HEK293 (cell line): ENCODE measurements around the gene KLHDC8B.
A peak's percentile ranks its signal among the peaks of the same experiment; 100 is the strongest.

ENCODE experiments used
- BCL11B ChIP-seq: fragments of 450-650 bp; formaldehyde crosslinking; IDR thresholded peaks from 2 replicates; pipeline ENCODE4 v1.5.1; 2016; ENCODE audit warnings: low read depth, missing biosample characterization, missing genetic modification characterization
- GFI1B ChIP-seq: fragments of 450-650 bp; formaldehyde crosslinking; IDR thresholded peaks from 2 replicates; pipeline ENCODE4 v1.5.1; 2016; ENCODE audit warnings: missing biosample characterization, missing genetic modification characterization
- GLI4 ChIP-seq: fragments of 450-650 bp; formaldehyde crosslinking; IDR thresholded peaks from 2 replicates; pipeline ENCODE4 v1.5.1; 2016; ENCODE audit warnings: missing biosample characterization, missing genetic modification characterization
- KLF7 ChIP-seq: fragments of 450-650 bp; formaldehyde crosslinking; IDR thresholded peaks from 2 replicates; pipeline ENCODE4 v1.5.1; 2016; ENCODE audit warnings: missing biosample characterization, missing genetic modification characterization, borderline replicate concordance
- SP3 ChIP-seq: fragments of 450-650 bp; formaldehyde crosslinking; IDR thresholded peaks from 2 replicates; pipeline ENCODE4 v1.5.1; 2016; ENCODE audit warnings: missing biosample characterization, missing genetic modification characterization
- SP7 ChIP-seq: fragments of 450-650 bp; formaldehyde crosslinking; IDR thresholded peaks from 2 replicates; pipeline ENCODE4 v1.5.1; 2016; ENCODE audit warnings: missing biosample characterization, missing genetic modification characterization
- ZBTB17 ChIP-seq: fragments of 450-650 bp; formaldehyde crosslinking; IDR thresholded peaks from 2 replicates; pipeline ENCODE4 v1.5.1; 2016; ENCODE audit warnings: missing biosample characterization, missing genetic modification characterization
- ZFHX2 ChIP-seq: fragments of 450-650 bp; formaldehyde crosslinking; conservative IDR thresholded peaks from 2 replicates; pipeline ENCODE4 v1.5.1; 2016; ENCODE audit warnings: missing biosample characterization, missing genetic modification characterization
- ZIC2 ChIP-seq: fragments of 450-650 bp; formaldehyde crosslinking; IDR thresholded peaks from 2 replicates; pipeline ENCODE4 v1.5.1; 2016; ENCODE audit warnings: missing biosample characterization, missing genetic modification characterization
- ZNF133 ChIP-seq: fragments of 450-650 bp; formaldehyde crosslinking; IDR thresholded peaks from 2 replicates; pipeline ENCODE4 v1.5.1; 2016; ENCODE audit warnings: missing biosample characterization, missing genetic modification characterization
- ZNF211 ChIP-seq: fragments of 450-650 bp; formaldehyde crosslinking; IDR thresholded peaks from 2 replicates; pipeline ENCODE4 v1.5.1; 2016; ENCODE audit warnings: low read depth, missing biosample characterization, missing genetic modification characterization
- ZNF366 ChIP-seq: fragments of 450-650 bp; formaldehyde crosslinking; conservative IDR thresholded peaks from 2 replicates; pipeline ENCODE4 v1.5.1; 2016; ENCODE audit warnings: missing biosample characterization, missing genetic modification characterization
- ZNF416 ChIP-seq: fragments of 450-650 bp; formaldehyde crosslinking; IDR thresholded peaks from 2 replicates; pipeline ENCODE4 v1.5.1; 2016; ENCODE audit warnings: missing biosample characterization, missing genetic modification characterization
- ZNF501 ChIP-seq: fragments of 450-650 bp; formaldehyde crosslinking; IDR thresholded peaks from 2 replicates; pipeline ENCODE4 v1.5.1; 2016; ENCODE audit warnings: missing biosample characterization, missing genetic modification characterization
- ZNF610 ChIP-seq: fragments of 450-650 bp; formaldehyde crosslinking; IDR thresholded peaks from 2 replicates; pipeline ENCODE4 v1.5.1; 2016; ENCODE audit warnings: missing biosample characterization, missing genetic modification characterization, borderline replicate concordance
- ZXDB ChIP-seq: fragments of 450-650 bp; formaldehyde crosslinking; IDR thresholded peaks from 2 replicates; pipeline ENCODE4 v1.5.1; 2016; ENCODE audit warnings: missing biosample characterization, missing genetic modification characterization
- TF ChIP-seq, protein P1 (sequence below): sonication (generic); formaldehyde crosslinking; IDR thresholded peaks from 2 replicates; pipeline ENCODE4 v1.8.1; 2022; ENCODE audit warnings: mild to moderate bottlenecking, moderate library complexity, missing genetic modification reagents
- TF ChIP-seq, protein P2 (sequence below): fragments of 450-650 bp; formaldehyde crosslinking; IDR thresholded peaks from 2 replicates; pipeline ENCODE4 v1.5.1; 2016; ENCODE audit warnings: missing biosample characterization, missing genetic modification characterization
- TF ChIP-seq, protein P3 (sequence below): fragments of 450-650 bp; formaldehyde crosslinking; IDR thresholded peaks from 2 replicates; pipeline ENCODE4 v1.5.1; 2016; ENCODE audit warnings: missing biosample characterization, missing genetic modification characterization
- TF ChIP-seq, protein P4 (sequence below): fragments of 450-650 bp; formaldehyde crosslinking; conservative IDR thresholded peaks from 2 replicates; pipeline ENCODE4 v1.5.1; 2016; ENCODE audit warnings: low read depth, missing biosample characterization, missing genetic modification characterization
- TF ChIP-seq, protein P5 (sequence below): fragments of 450-650 bp; formaldehyde crosslinking; IDR thresholded peaks from 2 replicates; pipeline ENCODE4 v1.5.1; 2017; ENCODE audit warnings: missing biosample characterization, mild to moderate bottlenecking, missing genetic modification characterization, moderate library complexity
- TF ChIP-seq, protein P6 (sequence below): fragments of 450-650 bp; formaldehyde crosslinking; IDR thresholded peaks from 2 replicates; pipeline ENCODE4 v1.5.1; 2016; ENCODE audit warnings: missing biosample characterization, missing genetic modification characterization
- TF ChIP-seq, protein P7 (sequence below): fragments of 450-650 bp; formaldehyde crosslinking; IDR thresholded peaks from 2 replicates; pipeline ENCODE4 v1.5.1; 2017; ENCODE audit warnings: missing biosample characterization, missing genetic modification characterization

Gene KLHDC8B

DNA sequence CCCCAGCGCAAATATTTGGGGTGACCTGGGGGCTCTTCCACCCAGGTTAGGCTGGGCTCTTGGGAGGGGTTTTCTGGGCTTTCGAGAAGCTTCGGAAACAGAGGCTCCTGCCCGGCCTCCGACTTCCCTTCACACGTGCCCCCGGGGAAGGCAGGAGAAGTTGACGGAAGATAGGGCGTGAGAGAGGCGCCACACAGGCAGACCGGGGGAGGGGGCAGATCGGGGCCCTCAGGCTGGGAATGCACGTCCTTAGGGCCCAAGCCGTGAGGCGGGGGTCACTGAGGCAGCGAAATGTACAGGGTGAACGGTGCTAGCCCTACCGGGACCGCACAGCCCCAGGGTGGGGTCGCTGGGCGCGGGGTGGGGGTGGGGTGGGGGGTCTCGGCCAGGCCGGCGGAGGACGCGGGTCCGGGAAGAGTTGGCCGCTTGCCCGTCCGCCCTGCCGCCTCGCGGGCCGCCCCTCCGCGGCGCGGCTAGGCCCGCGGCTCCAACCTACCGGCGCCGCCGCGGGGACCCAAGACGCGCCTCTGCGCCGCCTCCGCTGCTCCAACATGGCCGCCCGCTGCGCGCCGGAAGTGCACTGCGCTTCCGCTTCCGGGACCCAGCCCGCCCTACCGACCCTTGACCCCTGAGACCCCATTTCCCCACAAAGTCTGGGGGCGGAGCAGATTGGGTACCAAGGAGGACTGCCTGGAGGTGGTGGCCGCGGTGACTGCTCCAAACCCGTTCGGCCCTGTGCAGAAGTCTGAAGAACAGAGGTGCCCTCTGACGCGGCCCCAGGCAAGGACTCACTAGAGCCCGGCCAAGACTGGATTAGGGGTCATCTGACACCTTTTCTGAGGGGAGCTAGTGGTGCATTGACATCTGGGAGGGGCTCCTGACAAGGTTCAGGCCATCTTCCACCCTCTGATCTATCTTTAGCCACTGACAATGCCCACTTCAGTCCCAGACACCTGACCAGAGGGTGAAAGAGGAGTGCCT, 5.3 kb upstream of the KLHDC8B start, which contains the start of gene CCDC71 (continued):
- TF ChIP-seq, protein P1, sequence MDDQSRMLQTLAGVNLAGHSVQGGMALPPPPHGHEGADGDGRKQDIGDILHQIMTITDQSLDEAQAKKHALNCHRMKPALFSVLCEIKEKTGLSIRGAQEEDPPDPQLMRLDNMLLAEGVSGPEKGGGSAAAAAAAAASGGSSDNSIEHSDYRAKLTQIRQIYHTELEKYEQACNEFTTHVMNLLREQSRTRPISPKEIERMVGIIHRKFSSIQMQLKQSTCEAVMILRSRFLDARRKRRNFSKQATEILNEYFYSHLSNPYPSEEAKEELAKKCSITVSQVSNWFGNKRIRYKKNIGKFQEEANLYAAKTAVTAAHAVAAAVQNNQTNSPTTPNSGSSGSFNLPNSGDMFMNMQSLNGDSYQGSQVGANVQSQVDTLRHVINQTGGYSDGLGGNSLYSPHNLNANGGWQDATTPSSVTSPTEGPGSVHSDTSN, result no peak
- peak; percentile 85 for TF ChIP-seq BCL11B
- peak; percentile 64; the same call in 1 of the 2 replicates for TF ChIP-seq SP7 (tag by site-specific recombination)
- TF ChIP-seq, protein P2, sequence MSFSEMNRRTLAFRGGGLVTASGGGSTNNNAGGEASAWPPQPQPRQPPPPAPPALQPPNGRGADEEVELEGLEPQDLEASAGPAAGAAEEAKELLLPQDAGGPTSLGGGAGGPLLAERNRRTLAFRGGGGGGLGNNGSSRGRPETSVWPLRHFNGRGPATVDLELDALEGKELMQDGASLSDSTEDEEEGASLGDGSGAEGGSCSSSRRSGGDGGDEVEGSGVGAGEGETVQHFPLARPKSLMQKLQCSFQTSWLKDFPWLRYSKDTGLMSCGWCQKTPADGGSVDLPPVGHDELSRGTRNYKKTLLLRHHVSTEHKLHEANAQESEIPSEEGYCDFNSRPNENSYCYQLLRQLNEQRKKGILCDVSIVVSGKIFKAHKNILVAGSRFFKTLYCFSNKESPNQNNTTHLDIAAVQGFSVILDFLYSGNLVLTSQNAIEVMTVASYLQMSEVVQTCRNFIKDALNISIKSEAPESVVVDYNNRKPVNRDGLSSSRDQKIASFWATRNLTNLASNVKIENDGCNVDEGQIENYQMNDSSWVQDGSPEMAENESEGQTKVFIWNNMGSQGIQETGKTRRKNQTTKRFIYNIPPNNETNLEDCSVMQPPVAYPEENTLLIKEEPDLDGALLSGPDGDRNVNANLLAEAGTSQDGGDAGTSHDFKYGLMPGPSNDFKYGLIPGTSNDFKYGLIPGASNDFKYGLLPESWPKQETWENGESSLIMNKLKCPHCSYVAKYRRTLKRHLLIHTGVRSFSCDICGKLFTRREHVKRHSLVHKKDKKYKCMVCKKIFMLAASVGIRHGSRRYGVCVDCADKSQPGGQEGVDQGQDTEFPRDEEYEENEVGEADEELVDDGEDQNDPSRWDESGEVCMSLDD (tag by site-specific recombination), result peak; percentile 88
- TF ChIP-seq KLF7 (tag by site-specific recombination), result no peak
- no peak for TF ChIP-seq ZNF366
- no peak for TF ChIP-seq GLI4 (tag by site-specific recombination)
- TF ChIP-seq ZNF133, result no peak
- no peak for TF ChIP-seq GFI1B (tag by site-specific recombination)
- TF ChIP-seq, protein P3, sequence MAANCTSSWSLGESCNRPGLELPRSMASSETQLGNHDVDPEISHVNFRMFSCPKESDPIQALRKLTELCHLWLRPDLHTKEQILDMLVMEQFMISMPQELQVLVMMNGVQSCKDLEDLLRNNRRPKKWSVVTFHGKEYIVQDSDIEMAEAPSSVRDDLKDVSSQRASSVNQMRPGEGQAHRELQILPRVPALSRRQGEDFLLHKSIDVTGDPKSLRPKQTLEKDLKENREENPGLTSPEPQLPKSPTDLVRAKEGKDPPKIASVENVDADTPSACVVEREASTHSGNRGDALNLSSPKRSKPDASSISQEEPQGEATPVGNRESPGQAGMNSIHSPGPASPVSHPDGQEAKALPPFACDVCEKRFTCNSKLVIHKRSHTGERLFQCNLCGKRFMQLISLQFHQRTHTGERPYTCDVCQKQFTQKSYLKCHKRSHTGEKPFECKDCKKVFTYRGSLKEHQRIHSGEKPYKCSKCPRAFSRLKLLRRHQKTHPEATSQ, result no peak
- no peak for TF ChIP-seq ZBTB17 (tag by site-specific recombination)
- TF ChIP-seq, protein P4, sequence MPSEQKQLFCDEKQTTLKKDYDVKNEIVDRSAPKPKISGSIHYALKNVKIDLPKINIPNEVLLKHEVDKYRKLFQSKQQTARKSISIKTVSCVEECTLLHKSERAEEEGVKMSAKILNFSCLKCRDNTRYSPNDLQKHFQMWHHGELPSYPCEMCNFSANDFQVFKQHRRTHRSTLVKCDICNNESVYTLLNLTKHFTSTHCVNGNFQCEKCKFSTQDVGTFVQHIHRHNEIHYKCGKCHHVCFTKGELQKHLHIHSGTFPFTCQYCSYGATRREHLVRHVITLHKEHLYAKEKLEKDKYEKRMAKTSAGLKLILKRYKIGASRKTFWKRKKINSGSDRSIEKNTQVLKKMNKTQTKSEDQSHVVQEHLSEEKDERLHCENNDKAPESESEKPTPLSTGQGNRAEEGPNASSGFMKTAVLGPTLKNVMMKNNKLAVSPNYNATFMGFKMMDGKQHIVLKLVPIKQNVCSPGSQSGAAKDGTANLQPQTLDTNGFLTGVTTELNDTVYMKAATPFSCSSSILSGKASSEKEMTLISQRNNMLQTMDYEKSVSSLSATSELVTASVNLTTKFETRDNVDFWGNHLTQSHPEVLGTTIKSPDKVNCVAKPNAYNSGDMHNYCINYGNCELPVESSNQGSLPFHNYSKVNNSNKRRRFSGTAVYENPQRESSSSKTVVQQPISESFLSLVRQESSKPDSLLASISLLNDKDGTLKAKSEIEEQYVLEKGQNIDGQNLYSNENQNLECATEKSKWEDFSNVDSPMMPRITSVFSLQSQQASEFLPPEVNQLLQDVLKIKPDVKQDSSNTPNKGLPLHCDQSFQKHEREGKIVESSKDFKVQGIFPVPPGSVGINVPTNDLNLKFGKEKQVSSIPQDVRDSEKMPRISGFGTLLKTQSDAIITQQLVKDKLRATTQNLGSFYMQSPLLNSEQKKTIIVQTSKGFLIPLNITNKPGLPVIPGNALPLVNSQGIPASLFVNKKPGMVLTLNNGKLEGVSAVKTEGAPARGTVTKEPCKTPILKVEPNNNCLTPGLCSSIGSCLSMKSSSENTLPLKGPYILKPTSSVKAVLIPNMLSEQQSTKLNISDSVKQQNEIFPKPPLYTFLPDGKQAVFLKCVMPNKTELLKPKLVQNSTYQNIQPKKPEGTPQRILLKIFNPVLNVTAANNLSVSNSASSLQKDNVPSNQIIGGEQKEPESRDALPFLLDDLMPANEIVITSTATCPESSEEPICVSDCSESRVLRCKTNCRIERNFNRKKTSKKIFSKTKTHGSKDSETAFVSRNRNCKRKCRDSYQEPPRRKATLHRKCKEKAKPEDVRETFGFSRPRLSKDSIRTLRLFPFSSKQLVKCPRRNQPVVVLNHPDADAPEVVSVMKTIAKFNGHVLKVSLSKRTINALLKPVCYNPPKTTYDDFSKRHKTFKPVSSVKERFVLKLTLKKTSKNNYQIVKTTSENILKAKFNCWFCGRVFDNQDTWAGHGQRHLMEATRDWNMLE (tag by site-specific recombination), result peak; percentile 100
- TF ChIP-seq, protein P5, sequence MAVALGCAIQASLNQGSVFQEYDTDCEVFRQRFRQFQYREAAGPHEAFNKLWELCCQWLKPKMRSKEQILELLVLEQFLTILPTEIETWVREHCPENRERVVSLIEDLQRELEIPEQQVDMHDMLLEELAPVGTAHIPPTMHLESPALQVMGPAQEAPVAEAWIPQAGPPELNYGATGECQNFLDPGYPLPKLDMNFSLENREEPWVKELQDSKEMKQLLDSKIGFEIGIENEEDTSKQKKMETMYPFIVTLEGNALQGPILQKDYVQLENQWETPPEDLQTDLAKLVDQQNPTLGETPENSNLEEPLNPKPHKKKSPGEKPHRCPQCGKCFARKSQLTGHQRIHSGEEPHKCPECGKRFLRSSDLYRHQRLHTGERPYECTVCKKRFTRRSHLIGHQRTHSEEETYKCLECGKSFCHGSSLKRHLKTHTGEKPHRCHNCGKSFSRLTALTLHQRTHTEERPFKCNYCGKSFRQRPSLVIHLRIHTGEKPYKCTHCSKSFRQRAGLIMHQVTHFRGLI (tag by site-specific recombination), result peak; percentile 65; the same call in 1 of the 2 replicates
- TF ChIP-seq ZNF501, result no peak
- TF ChIP-seq, protein P6, sequence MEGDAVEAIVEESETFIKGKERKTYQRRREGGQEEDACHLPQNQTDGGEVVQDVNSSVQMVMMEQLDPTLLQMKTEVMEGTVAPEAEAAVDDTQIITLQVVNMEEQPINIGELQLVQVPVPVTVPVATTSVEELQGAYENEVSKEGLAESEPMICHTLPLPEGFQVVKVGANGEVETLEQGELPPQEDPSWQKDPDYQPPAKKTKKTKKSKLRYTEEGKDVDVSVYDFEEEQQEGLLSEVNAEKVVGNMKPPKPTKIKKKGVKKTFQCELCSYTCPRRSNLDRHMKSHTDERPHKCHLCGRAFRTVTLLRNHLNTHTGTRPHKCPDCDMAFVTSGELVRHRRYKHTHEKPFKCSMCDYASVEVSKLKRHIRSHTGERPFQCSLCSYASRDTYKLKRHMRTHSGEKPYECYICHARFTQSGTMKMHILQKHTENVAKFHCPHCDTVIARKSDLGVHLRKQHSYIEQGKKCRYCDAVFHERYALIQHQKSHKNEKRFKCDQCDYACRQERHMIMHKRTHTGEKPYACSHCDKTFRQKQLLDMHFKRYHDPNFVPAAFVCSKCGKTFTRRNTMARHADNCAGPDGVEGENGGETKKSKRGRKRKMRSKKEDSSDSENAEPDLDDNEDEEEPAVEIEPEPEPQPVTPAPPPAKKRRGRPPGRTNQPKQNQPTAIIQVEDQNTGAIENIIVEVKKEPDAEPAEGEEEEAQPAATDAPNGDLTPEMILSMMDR (tag by site-specific recombination), result no peak
- no peak for TF ChIP-seq ZNF610 (tag by site-specific recombination)
- TF ChIP-seq ZNF211 (tag by site-specific recombination), result no peak
- no peak for TF ChIP-seq ZIC2
- peak; percentile 76 for TF ChIP-seq SP3 (tag by site-specific recombination)
- peak; percentile 65; the same call in 1 of the 2 replicates for TF ChIP-seq ZXDB (tag by site-specific recombination)
- peak; percentile 77 for TF ChIP-seq ZFHX2 (tag by site-specific recombination)
- TF ChIP-seq, protein P7, sequence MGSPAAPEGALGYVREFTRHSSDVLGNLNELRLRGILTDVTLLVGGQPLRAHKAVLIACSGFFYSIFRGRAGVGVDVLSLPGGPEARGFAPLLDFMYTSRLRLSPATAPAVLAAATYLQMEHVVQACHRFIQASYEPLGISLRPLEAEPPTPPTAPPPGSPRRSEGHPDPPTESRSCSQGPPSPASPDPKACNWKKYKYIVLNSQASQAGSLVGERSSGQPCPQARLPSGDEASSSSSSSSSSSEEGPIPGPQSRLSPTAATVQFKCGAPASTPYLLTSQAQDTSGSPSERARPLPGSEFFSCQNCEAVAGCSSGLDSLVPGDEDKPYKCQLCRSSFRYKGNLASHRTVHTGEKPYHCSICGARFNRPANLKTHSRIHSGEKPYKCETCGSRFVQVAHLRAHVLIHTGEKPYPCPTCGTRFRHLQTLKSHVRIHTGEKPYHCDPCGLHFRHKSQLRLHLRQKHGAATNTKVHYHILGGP (tag by site-specific recombination), result no peak
- TF ChIP-seq ZNF416, result peak; percentile 34; the same call in 1 of the 2 replicates
